ENCODE results near the gene GIPR. TPM values are rescaled to one million over a fixed set of nuclear protein-coding genes. Genes with fewer than 3 reads are reported as not detected.

GIPR gene
- polyA plus RNA-seq, 1 of the 3 experiments (the other 2 are of a cell fraction) = 1.4 TPM

DNA sequence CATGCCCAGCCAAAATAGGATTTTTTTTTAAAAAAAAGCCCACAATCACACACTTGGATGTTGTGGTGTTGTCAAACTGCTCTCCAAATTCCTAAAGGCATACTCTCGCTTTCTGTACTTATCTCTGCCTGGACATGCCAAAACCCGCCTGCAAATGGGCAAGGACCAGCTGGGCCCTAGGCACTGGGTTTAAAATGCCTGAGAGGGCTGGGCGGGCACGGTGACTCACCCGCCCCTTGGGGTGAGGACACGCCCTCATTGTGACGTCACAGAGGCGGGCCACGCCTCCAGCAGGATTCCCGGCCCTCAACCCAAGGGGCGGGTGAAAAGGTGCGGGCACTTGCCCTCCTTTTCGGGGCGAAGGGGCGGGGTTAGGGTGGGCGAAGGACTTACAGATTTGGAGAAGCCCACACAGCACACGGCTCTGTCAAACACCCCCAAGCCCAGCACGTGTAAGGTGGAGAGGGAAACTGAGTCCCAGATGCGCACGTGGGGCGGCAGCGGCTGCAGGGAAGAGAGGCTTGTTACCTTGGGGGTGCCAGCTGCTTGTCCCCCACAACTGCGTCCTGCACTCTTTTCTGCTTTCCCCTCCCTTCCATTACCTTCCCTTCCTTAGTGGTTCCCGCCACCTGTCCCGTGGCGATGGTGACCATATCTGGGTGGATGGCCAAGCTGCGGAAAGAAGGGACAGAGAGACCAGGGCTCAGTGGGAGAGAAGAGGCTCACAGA is 35.4 kb upstream of the GIPR start:
- no peaks in the 10 kb centered on the region for H3K9me3 ChIP-seq
- peak; percentile 96 for DNase-seq
- 51% methylated on average over 24 of the region's 27 CpGs for WGBS (ENCODE audit: low lambda C conversion rate)
- peak overlapping the region; percentile 55; the same call in 1 of the 2 replicates for H3K4me2 ChIP-seq
- no peaks in the 10 kb centered on the region for H3K36me3 ChIP-seq (replicated peaks in 1 of 2; ENCODE audit: control insufficient read depth in 1 of 2, insufficient read depth in 2 of 2, low read length in 1 of 2)
- TF ChIP-seq PBX3 (IDR thresholded peaks at IDR 0.05) = 0 out of 2 replicates have a peak, but pooled peaks have one; percentile 13
- peak; percentile 70; the same call in 1 of the 2 replicates for TF ChIP-seq POLR2AphosphoS5 (IDR thresholded peaks at IDR 0.05; ENCODE audit: low read depth, low read length)
- TF ChIP-seq MAX (IDR thresholded peaks at IDR 0.05; ENCODE audit: low read depth) = peak; percentile 53; the same call in 1 of the 2 replicates
- no peak for TF ChIP-seq USF2 (IDR thresholded peaks at IDR 0.05; ENCODE audit: borderline replicate concordance, low read depth, low read length)
- peak; percentile 56; the same call in 1 of the 2 replicates for TF ChIP-seq JUND (IDR thresholded peaks at IDR 0.05)
- no peak for TF ChIP-seq FOXJ3 (CRISPR knock-in tag; IDR thresholded peaks at IDR 0.05)
- peak; percentile 82 for TF ChIP-seq FOSL2 (IDR thresholded peaks at IDR 0.05; ENCODE audit: borderline replicate concordance, low read depth)
- TF ChIP-seq NFIC (IDR thresholded peaks at IDR 0.05; ENCODE audit: borderline replicate concordance) = no peak
- TF ChIP-seq TCF12 (IDR thresholded peaks at IDR 0.05) = peak; percentile 22; the same call in 1 of the 2 replicates
- no peak for TF ChIP-seq FOXM1 (IDR thresholded peaks at IDR 0.05; ENCODE audit: low read depth)
- no peaks in the 10 kb centered on the region for H3K9me2 ChIP-seq
- no peaks in the 10 kb centered on the region for H3K79me2 ChIP-seq (ENCODE audit: insufficient read depth)
- POLR2A ChIA-PET = interaction anchor here (0.7 kb wide), 1 partner anchor 13 kb away, joined by 3 read pairs; no protein-coding TSS in a partner anchor
- H3K27me3 ChIP-seq (ENCODE audit: insufficient read depth) = no peaks in the 10 kb centered on the region
- CTCF ChIA-PET = interaction anchor here (6.2 kb wide), 1 partner anchor 11 kb away, joined by 53 read pairs; no protein-coding TSS in a partner anchor
- peaks cover 3 to 19% of the 10 kb centered on the region in 2 experiments; a peak in 2 of 4 replicates for H3K4me1 ChIP-seq (ENCODE audit: control insufficient read depth in 1 of 2, insufficient read depth in 2 of 2, low read depth in 1 of 2, low read length in 1 of 2)
- H3K9ac ChIP-seq = no peak overlapping the region
- peaks cover 34% of the 10 kb centered on the region for H3F3A ChIP-seq (replicated peaks; ENCODE audit: insufficient read depth)
- H2AFZ ChIP-seq (ENCODE audit: low read depth) = peak overlapping the region; percentile 60; the same call in 1 of the 2 replicates
- no peaks in the 10 kb centered on the region for H4K20me1 ChIP-seq (ENCODE audit: insufficient read depth)
- H3K4me3 ChIP-seq (ENCODE audit: low read depth in 2 of 2, low read length in 1 of 2) = no peak overlapping the region
- H3K27ac ChIP-seq (ENCODE audit: low read depth in 2 of 2, low read length in 1 of 2) = peak overlapping the region in 1 of 2 experiments; percentile 84; a peak in 2 of 4 replicates

DNA sequence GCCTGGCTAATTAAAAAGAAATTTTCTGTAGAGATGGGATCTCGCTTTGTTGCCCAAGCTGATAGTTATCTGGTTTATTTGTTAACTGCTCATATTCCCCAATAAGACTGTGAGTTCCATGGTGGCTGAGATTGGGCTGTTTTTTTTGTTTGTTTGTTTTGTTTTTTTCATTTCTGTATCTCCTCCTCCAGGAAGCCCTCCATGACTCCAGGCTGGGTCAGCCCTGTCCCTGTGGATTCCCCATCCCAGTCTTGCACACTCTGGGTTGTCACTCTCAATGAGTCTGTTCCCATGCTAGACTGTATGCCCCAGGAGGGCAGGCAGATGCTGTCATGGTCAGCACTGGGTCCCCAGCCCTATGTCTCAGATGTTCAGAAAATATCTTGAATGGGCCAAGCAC is 31.7 kb upstream of the GIPR start:
- Histone ChIP-seq H4K20me1 (ENCODE audit: insufficient read depth) (no peaks in the 10 kb centered on the region), H3K27ac (ENCODE audit: low read depth in 2 of 2, low read length in 1 of 2) (no peak overlapping the region), H3K4me2 (no peak overlapping the region), H3K36me3 (replicated peaks in 1 of 2; ENCODE audit: control insufficient read depth in 1 of 2, insufficient read depth in 2 of 2, low read length in 1 of 2) (no peaks in the 10 kb centered on the region), H3K4me3 (ENCODE audit: low read depth in 2 of 2, low read length in 1 of 2) (no peak overlapping the region), H3K79me2 (ENCODE audit: insufficient read depth) (no peaks in the 10 kb centered on the region), H3K9ac (no peak overlapping the region), H3K9me2 (no peaks in the 10 kb centered on the region), H3K27me3 (ENCODE audit: insufficient read depth) (no peaks in the 10 kb centered on the region), H3K9me3 (no peaks in the 10 kb centered on the region), H2AFZ (ENCODE audit: low read depth) (no peak overlapping the region), H3K4me1 (ENCODE audit: control insufficient read depth in 1 of 2, insufficient read depth in 2 of 2, low read depth in 1 of 2, low read length in 1 of 2) (peaks cover 3 to 5% of the 10 kb centered on the region in 2 experiments; a peak in 2 of 4 replicates), H3F3A (replicated peaks; ENCODE audit: insufficient read depth) (peaks cover 18% of the 10 kb centered on the region)
- WGBS (ENCODE audit: low lambda C conversion rate) = 94% methylated on average over 1 of the region's 1 CpG
- POLR2A ChIA-PET = no interaction called here
- CTCF ChIA-PET = interaction anchor here (0.8 kb wide), 1 partner anchor 466 kb away, joined by 3 read pairs; no protein-coding TSS in a partner anchor
- TF ChIP-seq IRF3 (IDR thresholded peaks at IDR 0.05; ENCODE audit: low read depth, low read length) = no peak
- no peak for TF ChIP-seq FOXJ3 (CRISPR knock-in tag; IDR thresholded peaks at IDR 0.05)
- DNase-seq = no peak
